ENCODE data around the gene KDM4C.

The KDM4C gene

GRCh38 chr9:7185612-7186011, 427.8 kb downstream of the KDM4C start:
- Histone ChIP-seq H3K4me3 (replicated peaks; ENCODE audit: low read depth, low read length) (no peak overlapping the region), H3K27me3 (replicated peaks; ENCODE audit: control insufficient read depth, insufficient read depth, low read length) (no peaks in the 10 kb centered on the region), H3K36me3 (ENCODE audit: control insufficient read depth, insufficient read depth, low read length) (no peaks in the 10 kb centered on the region)
- no peak for TF ChIP-seq CTCF (IDR thresholded peaks at IDR 0.05; ENCODE audit: insufficient read depth, low read length, poor library complexity, severe bottlenecking)
- DNase-seq (ENCODE audit: extremely low read depth, insufficient read length), result no peak

- H3K27me3 ChIP-seq (replicated peaks; ENCODE audit: control insufficient read depth, insufficient read depth, low read length), result no peaks in the 10 kb centered on the region
- H3K36me3 ChIP-seq (ENCODE audit: control insufficient read depth, insufficient read depth, low read length), result no peaks in the 10 kb centered on the region
- no peak for DNase-seq (ENCODE audit: extremely low read depth, insufficient read length)
- peak; percentile 75 for TF ChIP-seq CTCF (IDR thresholded peaks at IDR 0.05; ENCODE audit: insufficient read depth, low read length, poor library complexity, severe bottlenecking)
- H3K4me3 ChIP-seq (replicated peaks; ENCODE audit: low read depth, low read length), result no peak overlapping the region
These were observed 428.4 kb downstream of the KDM4C start for GRCh38 chr9:7186175-7186574.

GRCh38 chr9:7192266-7192665, 434.5 kb downstream of the KDM4C start:
- Histone ChIP-seq H3K27me3 (replicated peaks; ENCODE audit: control insufficient read depth, insufficient read depth, low read length) (no peaks in the 10 kb centered on the region), H3K4me3 (replicated peaks; ENCODE audit: low read depth, low read length) (no peak overlapping the region), H3K36me3 (ENCODE audit: control insufficient read depth, insufficient read depth, low read length) (no peaks in the 10 kb centered on the region)
- DNase-seq (ENCODE audit: extremely low read depth, insufficient read length), result no peak
- no peak for TF ChIP-seq CTCF (IDR thresholded peaks at IDR 0.05; ENCODE audit: insufficient read depth, low read length, poor library complexity, severe bottlenecking)

GRCh38 chr9:7195526-7195925, 437.8 kb downstream of the KDM4C start:
- no peak overlapping the region for H3K4me3 ChIP-seq (replicated peaks; ENCODE audit: low read depth, low read length)
- H3K27me3 ChIP-seq (replicated peaks; ENCODE audit: control insufficient read depth, insufficient read depth, low read length), result no peaks in the 10 kb centered on the region
- no peaks in the 10 kb centered on the region for H3K36me3 ChIP-seq (ENCODE audit: control insufficient read depth, insufficient read depth, low read length)
- TF ChIP-seq CTCF (IDR thresholded peaks at IDR 0.05; ENCODE audit: insufficient read depth, low read length, poor library complexity, severe bottlenecking), result no peak
- DNase-seq (ENCODE audit: extremely low read depth, insufficient read length), result no peak

- H3K27me3 ChIP-seq (replicated peaks; ENCODE audit: control insufficient read depth, insufficient read depth, low read length), result no peaks in the 10 kb centered on the region
- TF ChIP-seq CTCF (IDR thresholded peaks at IDR 0.05; ENCODE audit: insufficient read depth, low read length, poor library complexity, severe bottlenecking), result no peak
- no peak overlapping the region for H3K4me3 ChIP-seq (replicated peaks; ENCODE audit: low read depth, low read length)
- no peak for DNase-seq (ENCODE audit: extremely low read depth, insufficient read length)
- H3K36me3 ChIP-seq (ENCODE audit: control insufficient read depth, insufficient read depth, low read length), result no peaks in the 10 kb centered on the region
These were observed 438.7 kb downstream of the KDM4C start for GRCh38 chr9:7196467-7196866.

GRCh38 chr9:7201196-7201595, 443.4 kb downstream of the KDM4C start:
- no peak for DNase-seq (ENCODE audit: extremely low read depth, insufficient read length)
- TF ChIP-seq CTCF (IDR thresholded peaks at IDR 0.05; ENCODE audit: insufficient read depth, low read length, poor library complexity, severe bottlenecking), result no peak
- Histone ChIP-seq H3K27me3 (replicated peaks; ENCODE audit: control insufficient read depth, insufficient read depth, low read length) (no peaks in the 10 kb centered on the region), H3K4me3 (replicated peaks; ENCODE audit: low read depth, low read length) (no peak overlapping the region), H3K36me3 (ENCODE audit: control insufficient read depth, insufficient read depth, low read length) (no peaks in the 10 kb centered on the region)

All from GM06990 (cell line).